Activated naive CD4-positive, alpha-beta T cell treated with anti-CD3 and anti-CD28 coated beads for 36 hours (primary cell): ENCODE measurements around the gene SMLR1. TPM values are rescaled to one million over a fixed set of nuclear protein-coding genes. Genes with fewer than 3 reads are reported as not detected.

ENCODE experiments used
- CTCF ChIA-PET: fragments of 350-600 bp; sonication (Branson Sonifier 250); formaldehyde crosslinking; loops from one replicate; lab custom pipeline; 2021; ENCODE audit warnings: antibody characterized with exemption; lab: Charles Lee
- DNase-seq: peaks from one replicate; pipeline ENCODE4 v3.0.0-alpha.2; 2020
- H3K27ac Mint-ChIP-seq: one replicate; pipeline ENCODE4 v1.8.0; 2021; ENCODE audit warnings: mild to moderate bottlenecking, mixed read lengths
- H3K27me3 Mint-ChIP-seq: one replicate; pipeline ENCODE4 v1.8.0; 2021; ENCODE audit warnings: low read depth, mixed read lengths
- H3K36me3 Mint-ChIP-seq: one replicate; pipeline ENCODE4 v1.8.0; 2021; ENCODE audit warnings: low read depth, mixed read lengths
- H3K4me1 Mint-ChIP-seq: one replicate; pipeline ENCODE4 v1.8.0; 2021; ENCODE audit warnings: low read depth, mixed read lengths
- H3K4me3 Mint-ChIP-seq: one replicate; pipeline ENCODE4 v1.8.0; 2021; ENCODE audit warnings: mild to moderate bottlenecking, moderate library complexity, mixed read lengths
- H3K9me3 Mint-ChIP-seq: one replicate; pipeline ENCODE4 v1.8.0; 2021; ENCODE audit warnings: mixed read lengths
- intact Hi-C: fragments of 100-400 bp; cut with micrococcal nuclease; formaldehyde crosslinking; loops from one replicate; pipeline ENCODE4 v1.15.1; 2023
- total RNA-seq, 2 experiments: library from RNA; stranded (reverse); gene quantifications; one replicate each; pipeline ENCODE4 v1.2.3, GENCODE V29; 2021

The SMLR1 gene
- total RNA-seq, 2 experiments from 2014 or later: not detected

- Mint-ChIP-seq H3K27ac (no peak overlapping the region), H3K4me1 (peaks cover 3% of the 10 kb centered on the region), H3K9me3 (no peaks in the 10 kb centered on the region), H3K27me3 (no peaks in the 10 kb centered on the region), H3K4me3 (no peak overlapping the region), H3K36me3 (no peaks in the 10 kb centered on the region)
- DNase-seq: no peak
- CTCF ChIA-PET: interaction anchor here (0.6 kb wide), 2 partner anchors 22 to 287 kb away, joined by 3 read pairs; no protein-coding TSS in a partner anchor
- intact Hi-C loops: no loop called here
Measured at GRCh38 chr6:130829333-130829910, 2.2 kb downstream of the SMLR1 start.

- CTCF ChIA-PET: no interaction called here
- DNase-seq: no peak
- H3K27me3 Mint-ChIP-seq: no peaks in the 10 kb centered on the region
- no peaks in the 10 kb centered on the region for H3K36me3 Mint-ChIP-seq
- H3K9me3 Mint-ChIP-seq: no peaks in the 10 kb centered on the region
- H3K4me1 Mint-ChIP-seq: no peaks in the 10 kb centered on the region
- no peak overlapping the region for H3K27ac Mint-ChIP-seq
- intact Hi-C loops: no loop called here
- no peak overlapping the region for H3K4me3 Mint-ChIP-seq
Measured at GRCh38 chr6:130831607-130832006, 4.4 kb downstream of the SMLR1 start.

GRCh38 chr6:130833569-130833968, 6.4 kb downstream of the SMLR1 start:
- Mint-ChIP-seq H3K4me3 (no peak overlapping the region), H3K27me3 (no peaks in the 10 kb centered on the region), H3K9me3 (no peaks in the 10 kb centered on the region), H3K4me1 (no peaks in the 10 kb centered on the region), H3K27ac (no peak overlapping the region), H3K36me3 (no peaks in the 10 kb centered on the region)
- intact Hi-C loops: no loop called here
- CTCF ChIA-PET: no interaction called here
- DNase-seq: no peak

- Mint-ChIP-seq H3K36me3 (no peaks in the 10 kb centered on the region), H3K9me3 (no peaks in the 10 kb centered on the region), H3K4me1 (no peaks in the 10 kb centered on the region), H3K27me3 (no peaks in the 10 kb centered on the region), H3K4me3 (no peak overlapping the region), H3K27ac (no peak overlapping the region)
- DNase-seq: no peak
- intact Hi-C loops: no loop called here
- CTCF ChIA-PET: interaction anchor here (0.9 kb wide), 1 partner anchor 541 kb away, joined by 3 read pairs; no protein-coding TSS in a partner anchor
Measured at GRCh38 chr6:130834482-130835251, 7.5 kb downstream of the SMLR1 start.

- CTCF ChIA-PET: no interaction called here
- no peak overlapping the region for H3K27ac Mint-ChIP-seq
- no peak overlapping the region for H3K4me3 Mint-ChIP-seq
- no peaks in the 10 kb centered on the region for H3K27me3 Mint-ChIP-seq
- no peaks in the 10 kb centered on the region for H3K36me3 Mint-ChIP-seq
- intact Hi-C loops: no loop called here
- DNase-seq: no peak
- H3K4me1 Mint-ChIP-seq: no peaks in the 10 kb centered on the region
- H3K9me3 Mint-ChIP-seq: no peaks in the 10 kb centered on the region
Measured at GRCh38 chr6:130836055-130836640, 8.9 kb downstream of the SMLR1 start.

- no peaks in the 10 kb centered on the region for H3K27me3 Mint-ChIP-seq
- DNase-seq: no peak
- intact Hi-C loops: no loop called here
- no peaks in the 10 kb centered on the region for H3K4me1 Mint-ChIP-seq
- H3K9me3 Mint-ChIP-seq: no peaks in the 10 kb centered on the region
- no peak overlapping the region for H3K27ac Mint-ChIP-seq
- no peaks in the 10 kb centered on the region for H3K36me3 Mint-ChIP-seq
- CTCF ChIA-PET: no interaction called here
- H3K4me3 Mint-ChIP-seq: no peak overlapping the region
Measured at GRCh38 chr6:130837067-130837466, 9.9 kb downstream of the SMLR1 start.

GRCh38 chr6:130838250-130838860, 11.1 kb downstream of the SMLR1 start:
- no peaks in the 10 kb centered on the region for H3K27me3 Mint-ChIP-seq
- no peaks in the 10 kb centered on the region for H3K36me3 Mint-ChIP-seq
- no peak overlapping the region for H3K27ac Mint-ChIP-seq
- H3K4me3 Mint-ChIP-seq: no peak overlapping the region
- no peaks in the 10 kb centered on the region for H3K9me3 Mint-ChIP-seq
- no peak for DNase-seq
- intact Hi-C loops: no loop called here
- H3K4me1 Mint-ChIP-seq: no peaks in the 10 kb centered on the region
- CTCF ChIA-PET: interaction anchor here (0.7 kb wide), 1 partner anchor 47 kb away, joined by 3 read pairs; no protein-coding TSS in a partner anchor

GRCh38 chr6:130838951-130839350, 11.7 kb downstream of the SMLR1 start:
- DNase-seq: no peak
- CTCF ChIA-PET: interaction anchor here (0.7 kb wide), 1 partner anchor 46 kb away, joined by 3 read pairs; no protein-coding TSS in a partner anchor

GRCh38 chr6:130839379-130839778, 12.2 kb downstream of the SMLR1 start:
- intact Hi-C loops: no loop called here
- no peaks in the 10 kb centered on the region for H3K36me3 Mint-ChIP-seq
- no peak for DNase-seq
- no peak overlapping the region for H3K4me3 Mint-ChIP-seq
- no peaks in the 10 kb centered on the region for H3K9me3 Mint-ChIP-seq
- H3K27ac Mint-ChIP-seq: no peak overlapping the region
- CTCF ChIA-PET: no interaction called here
- H3K27me3 Mint-ChIP-seq: no peaks in the 10 kb centered on the region
- H3K4me1 Mint-ChIP-seq: no peaks in the 10 kb centered on the region

More at GRCh38 chr6:130838951-130839350, 11.7 kb downstream of the SMLR1 start:
- no peak overlapping the region for H3K27ac Mint-ChIP-seq
- H3K9me3 Mint-ChIP-seq: no peaks in the 10 kb centered on the region
- no peaks in the 10 kb centered on the region for H3K27me3 Mint-ChIP-seq
- H3K4me3 Mint-ChIP-seq: no peak overlapping the region
- H3K36me3 Mint-ChIP-seq: no peaks in the 10 kb centered on the region
- H3K4me1 Mint-ChIP-seq: no peaks in the 10 kb centered on the region
- intact Hi-C loops: no loop called here

- H3K4me1 Mint-ChIP-seq: no peaks in the 10 kb centered on the region
- intact Hi-C loops: loop anchor here (5.0 kb wide), 1 partner anchor 793 kb away; no protein-coding TSS in a partner anchor
- CTCF ChIA-PET: no interaction called here
- no peak overlapping the region for H3K4me3 Mint-ChIP-seq
- H3K27me3 Mint-ChIP-seq: no peaks in the 10 kb centered on the region
- no peak for DNase-seq
- H3K9me3 Mint-ChIP-seq: no peaks in the 10 kb centered on the region
- no peak overlapping the region for H3K27ac Mint-ChIP-seq
- no peaks in the 10 kb centered on the region for H3K36me3 Mint-ChIP-seq
Measured at GRCh38 chr6:130840050-130840449, 12.8 kb downstream of the SMLR1 start.

- CTCF ChIA-PET: no interaction called here
- intact Hi-C loops: loop anchor here (5.0 kb wide), 1 partner anchor 794 kb away; no protein-coding TSS in a partner anchor
- H3K9me3 Mint-ChIP-seq: no peaks in the 10 kb centered on the region
- DNase-seq: no peak
- no peak overlapping the region for H3K4me3 Mint-ChIP-seq
- H3K36me3 Mint-ChIP-seq: no peaks in the 10 kb centered on the region
- no peaks in the 10 kb centered on the region for H3K27me3 Mint-ChIP-seq
- H3K4me1 Mint-ChIP-seq: no peaks in the 10 kb centered on the region
- H3K27ac Mint-ChIP-seq: no peak overlapping the region
Measured at GRCh38 chr6:130841128-130841728, 14.0 kb downstream of the SMLR1 start.
